SK-N-SH treated with all-trans-retinoic acid at 6 μM for 48 hours (cell line): ENCODE data around the gene CCDC88C.

Experiments used
- CSDC2 ChIP-seq: fragments of 250-450 bp; sonication (Bioruptor Pico); IDR thresholded peaks from 2 replicates; pipeline ENCODE4 v1.5.0; 2020; ENCODE audit warnings: mild to moderate bottlenecking, moderate library complexity
- PATZ1 ChIP-seq: fragments of 250-450 bp; sonication (Bioruptor Pico); IDR thresholded peaks from 2 replicates; pipeline ENCODE4 v1.8.0; 2020; ENCODE audit warnings: mild to moderate bottlenecking, moderate library complexity, borderline replicate concordance
- POU6F1 ChIP-seq: fragments of 250-450 bp; sonication (Bioruptor Pico); IDR thresholded peaks from 2 replicates; pipeline ENCODE4 v1.8.0; 2021; ENCODE audit warnings: low read depth, mild to moderate bottlenecking, moderate library complexity, borderline replicate concordance
- PPARA ChIP-seq: fragments of 250-450 bp; sonication (Bioruptor Pico); IDR thresholded peaks from 2 replicates; pipeline ENCODE4 v1.5.0; 2020; ENCODE audit warnings: mild to moderate bottlenecking, borderline replicate concordance
- RARB ChIP-seq: fragments of 250-450 bp; sonication (Bioruptor Pico); IDR thresholded peaks from 2 replicates; pipeline ENCODE4 v1.8.0; 2021; ENCODE audit warnings: mild to moderate bottlenecking, moderate library complexity
- SNAI2 ChIP-seq: fragments of 250-450 bp; sonication (Bioruptor Pico); IDR thresholded peaks from 2 replicates; pipeline ENCODE4 v1.5.0; 2020; ENCODE audit warnings: mild to moderate bottlenecking, moderate library complexity
- TCF4 ChIP-seq: fragments of 250-450 bp; sonication (Bioruptor Pico); IDR thresholded peaks from 2 replicates; pipeline ENCODE4 v1.8.0; 2021; ENCODE audit warnings: mild to moderate bottlenecking, moderate library complexity, borderline replicate concordance
- ZC3H10 ChIP-seq: fragments of 250-450 bp; sonication (Bioruptor Pico); IDR thresholded peaks from 2 replicates; pipeline ENCODE4 v1.5.1; 2021; ENCODE audit warnings: mild to moderate bottlenecking, moderate library complexity
- ZNF70 ChIP-seq: fragments of 450-650 bp; formaldehyde crosslinking; IDR thresholded peaks from 2 replicates; pipeline ENCODE4 v1.5.0; 2020; ENCODE audit warnings: mild to moderate bottlenecking, moderate library complexity
- ZNF8 ChIP-seq: fragments of 450-650 bp; formaldehyde crosslinking; IDR thresholded peaks from 2 replicates; pipeline ENCODE4 v1.5.0; 2020; ENCODE audit warnings: mild to moderate bottlenecking, moderate library complexity

- TF ChIP-seq SNAI2 (CRISPR knock-in tag), result no peak
- no peak for TF ChIP-seq TCF4 (CRISPR knock-in tag)
- TF ChIP-seq PATZ1, result no peak
- no peak for TF ChIP-seq RARB (CRISPR knock-in tag)
- no peak for TF ChIP-seq POU6F1
- no peak for TF ChIP-seq ZNF8 (CRISPR knock-in tag)
- TF ChIP-seq ZC3H10 (CRISPR knock-in tag), result no peak
- TF ChIP-seq ZNF70 (CRISPR knock-in tag), result no peak
- TF ChIP-seq CSDC2 (CRISPR knock-in tag), result no peak
- no peak for TF ChIP-seq PPARA (CRISPR knock-in tag)
Observed at GRCh38 chr14:91410771-91411536, 6.7 kb downstream of the CCDC88C start.
